ENCODE measurements around the gene HIC2.
"Not testable (repeated sequence)": the region's sequence is repeated elsewhere in the genome, so short reads cannot be mapped to it uniquely, and the experiment has no call there.

- TF ChIP-seq CTCF, POLR2A (IDR thresholded peaks at IDR 0.05): not testable (repeated sequence)
Measured at GRCh38 chr22:21401197-21401969, 15.8 kb upstream of the HIC2 start.
